K562 (cell line): ENCODE results near the gene KCNMB3. TPM values are rescaled to one million over a fixed set of nuclear protein-coding genes. Genes with fewer than 3 reads are reported as not detected.

Experiments used
- ATF7 ChIP-seq: fragments of 450-650 bp; IDR thresholded peaks from 2 replicates; pipeline ENCODE4 v1.7.1; 2014; ENCODE audit warnings: mild to moderate bottlenecking, moderate library complexity
- BRF1 ChIP-seq: IDR thresholded peaks from 3 replicates; pipeline ENCODE4 v1.6.1; 2011; ENCODE audit warnings: borderline replicate concordance, mild to moderate bottlenecking; ENCODE audit not compliant: insufficient read length; ENCODE audit errors: extremely low read depth
- CEBPG ChIP-seq, 3 experiments: fragments of 200-800 bp in 1 of 3; sonication (Bioruptor generic) in 1 of 3; sonication (generic) in 1 of 3; formaldehyde crosslinking in 1 of 3; IDR thresholded peaks in 2 of 3; conservative IDR thresholded peaks in 1 of 3; 2 replicates each; pipeline versions ENCODE4 v1.6.1 to v1.8.0; 2016 to 2022; ENCODE audit warnings: missing compliant biosample characterization in 2 of 3, missing genetic modification characterization in 2 of 3, mild to moderate bottlenecking in 1 of 3, missing genetic modification reagents in 1 of 3
- COPS2 ChIP-seq: fragments of 450-650 bp; conservative IDR thresholded peaks from 2 replicates; pipeline ENCODE4 v1.6.1; 2016; ENCODE audit warnings: mild to moderate bottlenecking, moderate library complexity
- ETV1 ChIP-seq: fragments of 450-650 bp; conservative IDR thresholded peaks from 2 replicates; pipeline ENCODE4 v1.6.1; 2016; ENCODE audit warnings: missing genetic modification characterization, control low read depth, low read depth, missing compliant biosample characterization
- FOSL1 ChIP-seq: fragments of 200-800 bp; sonication (Bioruptor generic); conservative IDR thresholded peaks from 2 replicates; pipeline ENCODE4 v1.6.1; 2016; ENCODE audit warnings: missing genetic modification characterization, missing compliant biosample characterization
- GABPA ChIP-seq: fragments of 200-800 bp; sonication (Bioruptor generic); conservative IDR thresholded peaks from 2 replicates; pipeline ENCODE4 v1.6.1; 2016; ENCODE audit warnings: low read depth, missing genetic modification characterization, missing compliant biosample characterization
- KLF16 ChIP-seq: IDR thresholded peaks from 2 replicates; pipeline ENCODE4 v1.6.1; 2016; ENCODE audit warnings: antibody characterized with exemption
- MTA2 ChIP-seq: fragments of 450-650 bp; IDR thresholded peaks from 2 replicates; pipeline ENCODE4 v1.6.1; 2016; ENCODE audit warnings: low read depth
- NCOA2 ChIP-seq, 2 experiments: fragments of 450-650 bp; IDR thresholded peaks; 2 replicates each; pipeline ENCODE4 v1.6.1; 2018; ENCODE audit warnings: mild to moderate bottlenecking in 2 of 2, moderate library complexity in 1 of 2; ENCODE audit not compliant: partially characterized antibody in 2 of 2
- NCOR1 ChIP-seq: fragments of 450-650 bp; IDR thresholded peaks from 2 replicates; pipeline ENCODE4 v1.6.1; 2016; ENCODE audit warnings: mild to moderate bottlenecking, moderate library complexity
- RAD21 ChIP-seq, 2 experiments: fragments of 250-450 bp in 1 of 2; fragments of 450-650 bp in 1 of 2; sonication (Bioruptor Pico) in 1 of 2; formaldehyde crosslinking in 1 of 2; IDR thresholded peaks in 1 of 2; conservative IDR thresholded peaks in 1 of 2; 2 replicates each; pipeline versions ENCODE4 v1.4.0 to v1.8.0; 2020 to 2022; ENCODE audit warnings: mild to moderate bottlenecking in 2 of 2, moderate library complexity in 1 of 2
- SNRNP70 ChIP-seq: fragments of 200-400 bp; formaldehyde crosslinking; optimal IDR thresholded peaks from 2 replicates; pipeline ENCODE3; 2017; ENCODE audit warnings: low read depth, low read length
- SPI1 ChIP-seq: IDR thresholded peaks from 2 replicates; pipeline ENCODE4 v1.6.1; 2011; ENCODE audit warnings: low read depth, low read length, control low read depth, borderline replicate concordance
- STAT5A ChIP-seq: IDR thresholded peaks from 2 replicates; pipeline ENCODE4 v1.6.1; 2012; ENCODE audit warnings: low read length, inconsistent platforms, borderline replicate concordance
- TCF3 ChIP-seq: sonication (generic); formaldehyde crosslinking; IDR thresholded peaks from 2 replicates; pipeline ENCODE4 v1.4.0; 2020; ENCODE audit warnings: mild to moderate bottlenecking, missing genetic modification reagents
- ZFP1 ChIP-seq: fragments of 450-650 bp; formaldehyde crosslinking; IDR thresholded peaks from 2 replicates; pipeline ENCODE4 v1.4.0; 2020; ENCODE audit warnings: mild to moderate bottlenecking, mixed read lengths
- polyA plus RNA-seq, 8 experiments: library from polyadenylated mRNA; depleted of rRNA in 4 of 8; stranded (reverse) in 5 of 8; unstranded in 3 of 8; fragments of >200 nt; fragmentation: Nextera tagmentation in 2 of 8; fragmentation: Illumina TruSeq in 1 of 8; extraction: Ambion mirVana in 2 of 8; extraction: Trizol in 1 of 8; gene quantifications; 2 replicates each; pipeline versions ENCODE4 v1.2.1 to v1.2.3, GENCODE V29; 2011 to 2014; ENCODE audit warnings: inconsistent platforms in 1 of 8, missing spikeins in 1 of 8
- total RNA-seq, 7 experiments: library from RNA; depleted of rRNA in 6 of 7; stranded (reverse); fragments of >200 nt in 6 of 7; fragmentation: Illumina TruSeq in 2 of 7; extraction: Trizol in 2 of 7; gene quantifications; 2 replicates each; pipeline versions ENCODE4 v1.2.1 to v1.2.3, GENCODE V29; 2011 to 2021; ENCODE audit warnings: low replicate concordance in 1 of 7
- TF ChIP-seq, protein P1 (sequence below), 2 experiments: fragments of 450-650 bp in 1 of 2; sonication (generic) in 1 of 2; formaldehyde crosslinking in 1 of 2; IDR thresholded peaks in 1 of 2; conservative IDR thresholded peaks in 1 of 2; 2 replicates each; pipeline versions ENCODE4 v1.6.1 to v1.8.1; 2016 to 2023; ENCODE audit warnings: mild to moderate bottlenecking in 2 of 2, moderate library complexity in 2 of 2, inconsistent platforms in 1 of 2, missing genetic modification reagents in 1 of 2
- TF ChIP-seq, protein P2 (sequence below): fragments of 450-650 bp; IDR thresholded peaks from 2 replicates; pipeline ENCODE4 v1.6.1; 2016; ENCODE audit warnings: missing biosample characterization, missing genetic modification characterization
- TF ChIP-seq, protein P3 (sequence below): fragments of 450-650 bp; IDR thresholded peaks from 2 replicates; pipeline ENCODE4 v1.6.1; 2016; ENCODE audit warnings: mild to moderate bottlenecking

KCNMB3 gene
- total and polyA plus RNA-seq, 9 of the 15 experiments (the other 6 are each of a cell fraction or from before 2014, with no cell fraction given): 7.0 to 21.1 (median 14.3) TPM

DNA sequence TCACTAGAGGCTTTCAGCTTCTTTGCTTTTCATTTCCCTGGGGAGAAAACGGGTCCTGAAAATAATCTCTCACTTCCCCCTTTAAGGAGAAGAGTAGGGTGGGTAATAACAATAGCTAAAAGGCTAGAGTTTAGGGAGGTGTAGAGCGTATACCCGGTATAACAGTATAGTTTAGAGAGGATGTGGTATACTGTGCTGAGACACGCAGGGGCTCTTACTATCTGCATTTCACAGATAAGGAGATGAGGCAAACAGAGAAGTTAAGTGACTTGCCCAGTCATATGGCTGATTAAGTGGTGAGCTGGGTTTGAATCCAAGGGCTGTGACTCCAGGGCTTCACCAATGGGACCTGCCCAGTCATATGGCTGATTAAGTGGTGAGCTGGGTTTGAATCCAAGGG is 15.0 kb upstream of the KCNMB3 start (continued):
- TF ChIP-seq ETV1 (tag): peak; percentile 79
- peak; percentile 89 for TF ChIP-seq TCF3 (CRISPR knock-in tag)
- TF ChIP-seq, protein P1, sequence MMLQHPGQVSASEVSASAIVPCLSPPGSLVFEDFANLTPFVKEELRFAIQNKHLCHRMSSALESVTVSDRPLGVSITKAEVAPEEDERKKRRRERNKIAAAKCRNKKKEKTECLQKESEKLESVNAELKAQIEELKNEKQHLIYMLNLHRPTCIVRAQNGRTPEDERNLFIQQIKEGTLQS (IDR thresholded peaks at IDR 0.05): peak; percentile 40; the same call in 1 of the 2 replicates
- TF ChIP-seq, protein P1 (CRISPR knock-in tag; conservative IDR thresholded peaks at IDR 0.05): no peak
- peak; percentile 50; the same call in 1 of the 2 replicates for TF ChIP-seq MTA2
- TF ChIP-seq KLF16: 0 out of 2 replicates have a peak, but pooled peaks have one; percentile 27
- peak; percentile 51; the same call in 1 of the 2 replicates for TF ChIP-seq STAT5A
- TF ChIP-seq BRF1: no peak
- no peak for TF ChIP-seq GABPA (tag)
- TF ChIP-seq NCOR1: peak; percentile 72
- TF ChIP-seq ATF7: 0 out of 2 replicates have a peak, but pooled peaks have one; percentile 15
- TF ChIP-seq NCOA2 (IDR thresholded peaks at IDR 0.05; ENCODE audit: partially characterized antibody in 2 of 2): peak in 1 of 2 experiments; percentile 56
- TF ChIP-seq SNRNP70: no peak
- 0 out of 4 replicates have a peak, but pooled peaks of 1 of the 2 experiments have one; percentile 4 for TF ChIP-seq RAD21 (CRISPR knock-in tag; conservative IDR thresholded peaks at IDR 0.05 in 1 of 2, IDR thresholded peaks at IDR 0.05 in 1 of 2)
- TF ChIP-seq, protein P2, sequence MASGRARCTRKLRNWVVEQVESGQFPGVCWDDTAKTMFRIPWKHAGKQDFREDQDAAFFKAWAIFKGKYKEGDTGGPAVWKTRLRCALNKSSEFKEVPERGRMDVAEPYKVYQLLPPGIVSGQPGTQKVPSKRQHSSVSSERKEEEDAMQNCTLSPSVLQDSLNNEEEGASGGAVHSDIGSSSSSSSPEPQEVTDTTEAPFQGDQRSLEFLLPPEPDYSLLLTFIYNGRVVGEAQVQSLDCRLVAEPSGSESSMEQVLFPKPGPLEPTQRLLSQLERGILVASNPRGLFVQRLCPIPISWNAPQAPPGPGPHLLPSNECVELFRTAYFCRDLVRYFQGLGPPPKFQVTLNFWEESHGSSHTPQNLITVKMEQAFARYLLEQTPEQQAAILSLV: no peak
- TF ChIP-seq SPI1: 0 out of 2 replicates have a peak, but pooled peaks have one; percentile 32
- TF ChIP-seq COPS2: no peak
- TF ChIP-seq, protein P3, sequence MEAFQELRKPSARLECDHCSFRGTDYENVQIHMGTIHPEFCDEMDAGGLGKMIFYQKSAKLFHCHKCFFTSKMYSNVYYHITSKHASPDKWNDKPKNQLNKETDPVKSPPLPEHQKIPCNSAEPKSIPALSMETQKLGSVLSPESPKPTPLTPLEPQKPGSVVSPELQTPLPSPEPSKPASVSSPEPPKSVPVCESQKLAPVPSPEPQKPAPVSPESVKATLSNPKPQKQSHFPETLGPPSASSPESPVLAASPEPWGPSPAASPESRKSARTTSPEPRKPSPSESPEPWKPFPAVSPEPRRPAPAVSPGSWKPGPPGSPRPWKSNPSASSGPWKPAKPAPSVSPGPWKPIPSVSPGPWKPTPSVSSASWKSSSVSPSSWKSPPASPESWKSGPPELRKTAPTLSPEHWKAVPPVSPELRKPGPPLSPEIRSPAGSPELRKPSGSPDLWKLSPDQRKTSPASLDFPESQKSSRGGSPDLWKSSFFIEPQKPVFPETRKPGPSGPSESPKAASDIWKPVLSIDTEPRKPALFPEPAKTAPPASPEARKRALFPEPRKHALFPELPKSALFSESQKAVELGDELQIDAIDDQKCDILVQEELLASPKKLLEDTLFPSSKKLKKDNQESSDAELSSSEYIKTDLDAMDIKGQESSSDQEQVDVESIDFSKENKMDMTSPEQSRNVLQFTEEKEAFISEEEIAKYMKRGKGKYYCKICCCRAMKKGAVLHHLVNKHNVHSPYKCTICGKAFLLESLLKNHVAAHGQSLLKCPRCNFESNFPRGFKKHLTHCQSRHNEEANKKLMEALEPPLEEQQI: peak; percentile 57; the same call in 1 of the 2 replicates
- no peak for TF ChIP-seq ZFP1 (CRISPR knock-in tag)
- TF ChIP-seq CEBPG (CRISPR knock-in tag; IDR thresholded peaks at IDR 0.05): no peak
- no peak for TF ChIP-seq CEBPG (tag; conservative IDR thresholded peaks at IDR 0.05 in 1 of 2, IDR thresholded peaks at IDR 0.05 in 1 of 2)
- TF ChIP-seq FOSL1: 0 out of 2 replicates have a peak, but pooled peaks have one; percentile 28
